GM12891 (cell line): ENCODE results near the gene ARMC8.

Experiments
- POLR2A ChIP-seq: IDR thresholded peaks from 2 replicates; pipeline ENCODE4 v1.6.1; 2011; ENCODE audit warnings: low read depth, low read length, control low read depth
- POLR2AphosphoS5 ChIP-seq: IDR thresholded peaks from 2 replicates; pipeline ENCODE4 v1.6.1; 2011; ENCODE audit warnings: low read depth, low read length, control low read depth
- TAF1 ChIP-seq: IDR thresholded peaks from 2 replicates; pipeline ENCODE4 v1.6.1; 2011; ENCODE audit warnings: low read depth, low read length, control low read depth

DNA sequence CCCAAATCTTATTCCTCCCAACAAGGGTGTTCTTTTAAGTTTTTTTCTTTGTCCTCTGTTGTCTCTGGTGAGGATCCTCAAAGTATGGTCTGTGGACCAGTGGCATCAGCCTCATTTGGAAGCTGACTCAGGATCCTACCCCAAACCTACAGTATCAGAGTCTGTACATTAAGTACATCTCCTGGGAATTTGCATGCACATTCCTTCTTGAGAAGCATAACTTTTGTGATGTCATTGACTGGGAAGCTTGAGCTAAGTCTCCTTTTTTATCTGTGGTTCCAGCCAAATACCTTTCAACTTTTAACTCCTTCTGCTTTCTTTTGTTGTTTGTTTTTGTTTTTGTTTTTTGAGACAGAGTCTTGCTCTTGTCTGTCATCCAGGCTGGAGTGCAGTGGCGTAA, 40.5 kb downstream of the ARMC8 start:
- TF ChIP-seq POLR2A (no peak), POLR2AphosphoS5 (no peak), TAF1 (no peak)
